Neuronal stem cell (in vitro differentiated cells): Measurements from ENCODE around the gene SPTLC3.

Experiments used
- DNase-seq: peaks from one replicate; pipeline ENCODE4 v3.0.0-alpha.2; 2013; ENCODE audit warnings: low spot score
- H2AFZ ChIP-seq: one replicate; pipeline ENCODE4 v1.6.1; 2013; ENCODE audit warnings: mild to moderate bottlenecking, low read length, inconsistent platforms
- H2AK5ac ChIP-seq: 2 replicates; pipeline ENCODE4 v1.6.1; 2013; ENCODE audit warnings: low read depth, mild to moderate bottlenecking, inconsistent platforms, low read length, moderate library complexity, mixed read lengths
- H2BK120ac ChIP-seq: 2 replicates; pipeline ENCODE4 v1.6.1; 2013; ENCODE audit warnings: low read depth, mild to moderate bottlenecking, inconsistent platforms, low read length, moderate library complexity, mixed read lengths
- H2BK12ac ChIP-seq: one replicate; pipeline ENCODE4 v1.6.1; 2013; ENCODE audit warnings: low read length, inconsistent platforms
- H2BK15ac ChIP-seq: 2 replicates; pipeline ENCODE4 v1.6.1; 2013; ENCODE audit warnings: mild to moderate bottlenecking, low read length, inconsistent platforms, mixed read lengths
- H2BK5ac ChIP-seq: one replicate; pipeline ENCODE4 v1.6.1; 2013; ENCODE audit warnings: inconsistent platforms, mild to moderate bottlenecking, low read length, moderate library complexity
- H3K14ac ChIP-seq: one replicate; pipeline ENCODE4 v1.6.1; 2013; ENCODE audit warnings: low read length, inconsistent platforms
- H3K18ac ChIP-seq: 2 replicates; pipeline ENCODE4 v1.6.1; 2013; ENCODE audit warnings: low read length, inconsistent platforms
- H3K23ac ChIP-seq: 2 replicates; pipeline ENCODE4 v1.6.1; 2013; ENCODE audit warnings: low read depth, mild to moderate bottlenecking, mixed read lengths, low read length, inconsistent platforms; ENCODE audit not compliant: poor library complexity
- H3K27ac ChIP-seq: replicated peaks from 3 replicates; pipeline ENCODE4 v1.5.1; 2013; ENCODE audit warnings: low read length, inconsistent platforms
- H3K27me3 ChIP-seq, 3 experiments: 2 replicates each; pipeline ENCODE4 v1.6.1; 2013; ENCODE audit warnings: low read length in 3 of 3, mild to moderate bottlenecking in 2 of 3, inconsistent platforms in 1 of 3, low read depth in 1 of 3, mixed read lengths in 1 of 3, moderate library complexity in 1 of 3; ENCODE audit not compliant: control insufficient read depth in 3 of 3, insufficient read depth in 3 of 3
- H3K36me3 ChIP-seq, 2 donors: replicated peaks in 1 of 2; 2 replicates each; pipeline ENCODE4 v1.6.1; 2013; ENCODE audit warnings: low read length in 2 of 2; ENCODE audit not compliant: control insufficient read depth in 2 of 2, insufficient read depth in 2 of 2
- H3K4ac ChIP-seq: 2 replicates; pipeline ENCODE4 v1.6.1; 2013; ENCODE audit warnings: inconsistent platforms, mild to moderate bottlenecking, low read length, moderate library complexity
- H3K4me1 ChIP-seq, 2 donors: 1 replicate in 1 of 2; 2 replicates in 1 of 2; pipeline ENCODE4 v1.6.1; 2013; ENCODE audit warnings: low read length in 2 of 2, low read depth in 1 of 2; ENCODE audit not compliant: control insufficient read depth in 2 of 2, insufficient read depth in 1 of 2
- H3K4me2 ChIP-seq: one replicate; pipeline ENCODE4 v1.6.1; 2013; ENCODE audit warnings: mild to moderate bottlenecking, low read length, inconsistent platforms; ENCODE audit not compliant: insufficient read depth, poor library complexity, severe bottlenecking
- H3K4me3 ChIP-seq, 2 donors: 2 replicates each; pipeline ENCODE4 v1.5.1; 2013; ENCODE audit warnings: low read length in 2 of 2, mild to moderate bottlenecking in 2 of 2, inconsistent platforms in 1 of 2, moderate library complexity in 1 of 2
- H3K79me1 ChIP-seq: one replicate; pipeline ENCODE4 v1.6.1; 2013; ENCODE audit warnings: low read depth, mild to moderate bottlenecking, inconsistent platforms, low read length, moderate library complexity
- H3K9ac ChIP-seq: one replicate; pipeline ENCODE4 v1.6.1; 2013; ENCODE audit warnings: mild to moderate bottlenecking, low read depth, low read length, inconsistent platforms; ENCODE audit not compliant: poor library complexity
- H3K9me3 ChIP-seq, 2 donors: replicated peaks in 1 of 2; 2 replicates each; pipeline versions ENCODE3 to v1.6.1; 2013; ENCODE audit warnings: low read length in 2 of 2, mild to moderate bottlenecking in 2 of 2, inconsistent platforms in 1 of 2, low read depth in 1 of 2, mixed read lengths in 1 of 2, moderate library complexity in 1 of 2; ENCODE audit not compliant: control insufficient read depth in 2 of 2, insufficient read depth in 1 of 2
- H4K8ac ChIP-seq: one replicate; pipeline ENCODE4 v1.6.1; 2013; ENCODE audit warnings: low read depth, mild to moderate bottlenecking, inconsistent platforms, low read length, moderate library complexity
- H4K91ac ChIP-seq: one replicate; pipeline ENCODE4 v1.6.1; 2013; ENCODE audit warnings: low read length, low read depth, mild to moderate bottlenecking, inconsistent platforms; ENCODE audit not compliant: poor library complexity
- WGBS, 2 donors: extraction: QIAGEN DNeasy Blood & Tissue Kit; methylation state at CpG; one replicate each; pipeline ENCODE4 v1.1.7; 2013; ENCODE audit warnings: missing lambda C conversion rate in 2 of 2, mixed read lengths in 1 of 2; ENCODE audit not compliant: insufficient read length in 2 of 2, insufficient replicate concordance in 1 of 2; ENCODE audit errors: extremely low coverage in 2 of 2; 5-methylcytosine and 5-hydroxymethylcytosine counted together

The SPTLC3 gene

GRCh38 chr20:12987261-12987660 lies 21.5 kb upstream of the SPTLC3 start:
- H3K23ac ChIP-seq: no peak overlapping the region
- H4K8ac ChIP-seq: no peak overlapping the region
- no peak overlapping the region for H3K14ac ChIP-seq
- H3K18ac ChIP-seq: no peak overlapping the region
- no peak overlapping the region for H3K4ac ChIP-seq
- H2AK5ac ChIP-seq: no peak overlapping the region
- no peak overlapping the region for H4K91ac ChIP-seq
- no peak overlapping the region for H3K4me2 ChIP-seq
- no peak overlapping the region for H3K9ac ChIP-seq
- H3K4me3 ChIP-seq: no peak overlapping the region
- H2BK120ac ChIP-seq: no peak overlapping the region
- peaks cover 0 to 4% (median 0%) of the 10 kb centered on the region in 3 experiments for H3K27me3 ChIP-seq
- no peak overlapping the region for H2AFZ ChIP-seq
- no peak overlapping the region for H2BK15ac ChIP-seq
- no peaks in the 10 kb centered on the region for H3K4me1 ChIP-seq
- no peaks in the 10 kb centered on the region for H3K36me3 ChIP-seq
- DNase-seq: no peak
- H3K79me1 ChIP-seq: no peaks in the 10 kb centered on the region
- no peak overlapping the region for H2BK5ac ChIP-seq
- no peak overlapping the region for H2BK12ac ChIP-seq
- H3K9me3 ChIP-seq: no peaks in the 10 kb centered on the region
- H3K27ac ChIP-seq: no peak overlapping the region
- no CpG with 5 or more reads among the region's 3 CpGs for WGBS, 2 donors

- Histone ChIP-seq H2BK5ac (no peak overlapping the region), H3K79me1 (no peaks in the 10 kb centered on the region), H3K36me3 (no peaks in the 10 kb centered on the region), H3K18ac (no peak overlapping the region), H3K4me1 (no peaks in the 10 kb centered on the region), H3K23ac (no peak overlapping the region), H3K9ac (no peak overlapping the region), H3K14ac (no peak overlapping the region), H3K4ac (no peak overlapping the region), H3K27me3 (peaks cover 0 to 4% (median 0%) of the 10 kb centered on the region in 3 experiments), H3K27ac (no peak overlapping the region), H3K9me3 (no peaks in the 10 kb centered on the region), H4K8ac (no peak overlapping the region), H3K4me3 (no peak overlapping the region), H3K4me2 (no peak overlapping the region), H2BK15ac (no peak overlapping the region), H2BK12ac (no peak overlapping the region), H2AFZ (no peak overlapping the region), H2BK120ac (no peak overlapping the region), H4K91ac (no peak overlapping the region), H2AK5ac (no peak overlapping the region)
- no peak for DNase-seq
- WGBS, 2 donors: no CpG with 5 or more reads among the region's 3 CpGs
Observed at GRCh38 chr20:12989586-12990115, 19.1 kb upstream of the SPTLC3 start.

- Histone ChIP-seq H2BK120ac (no peak overlapping the region), H3K79me1 (no peaks in the 10 kb centered on the region), H3K4ac (no peak overlapping the region), H2BK12ac (no peak overlapping the region), H3K4me2 (no peak overlapping the region), H2BK5ac (no peak overlapping the region), H3K14ac (no peak overlapping the region), H2BK15ac (no peak overlapping the region), H3K27me3 (no peaks in the 10 kb centered on the region), H4K8ac (no peak overlapping the region), H3K18ac (no peak overlapping the region), H2AK5ac (no peak overlapping the region), H4K91ac (no peak overlapping the region), H3K4me3 (no peak overlapping the region), H3K23ac (no peak overlapping the region), H3K9me3 (no peaks in the 10 kb centered on the region), H3K36me3 (no peaks in the 10 kb centered on the region), H2AFZ (no peak overlapping the region), H3K9ac (no peak overlapping the region), H3K27ac (no peak overlapping the region), H3K4me1 (no peaks in the 10 kb centered on the region)
- no peak for DNase-seq
- no CpG with 5 or more reads among the region's 2 CpGs for WGBS, 2 donors
Observed at GRCh38 chr20:12997128-12997655, 11.6 kb upstream of the SPTLC3 start.

GRCh38 chr20:12998046-12998445 lies 10.7 kb upstream of the SPTLC3 start:
- H2AK5ac ChIP-seq: no peak overlapping the region
- H3K4me3 ChIP-seq: no peak overlapping the region
- H2BK12ac ChIP-seq: no peak overlapping the region
- H3K27me3 ChIP-seq: no peaks in the 10 kb centered on the region
- H4K91ac ChIP-seq: no peak overlapping the region
- H3K4ac ChIP-seq: no peak overlapping the region
- H3K18ac ChIP-seq: no peak overlapping the region
- no peak overlapping the region for H2BK5ac ChIP-seq
- no peak overlapping the region for H3K14ac ChIP-seq
- H2BK120ac ChIP-seq: no peak overlapping the region
- no peak overlapping the region for H3K9ac ChIP-seq
- H3K27ac ChIP-seq: no peak overlapping the region
- no peak overlapping the region for H3K4me2 ChIP-seq
- WGBS, 2 donors: no CpG with 5 or more reads among the region's 3 CpGs
- no peaks in the 10 kb centered on the region for H3K9me3 ChIP-seq
- H3K79me1 ChIP-seq: no peaks in the 10 kb centered on the region
- H2AFZ ChIP-seq: no peak overlapping the region
- no peak overlapping the region for H2BK15ac ChIP-seq
- no peak for DNase-seq
- H3K23ac ChIP-seq: no peak overlapping the region
- H3K36me3 ChIP-seq: no peaks in the 10 kb centered on the region
- H3K4me1 ChIP-seq: no peaks in the 10 kb centered on the region
- H4K8ac ChIP-seq: no peak overlapping the region
